ENCODE results near the gene HGFAC.
A peak's percentile ranks its signal among the peaks of the same experiment; 100 is the strongest.

The HGFAC gene

GRCh38 chr4:3441501-3442459 is at the start of gene HGFAC:
Gene HGFAC (plus strand): TSS chr4:3441968. CDS start chr4:3442002, 34 bp downstream.
- DNase-seq (ENCODE audit: low spot score), result no peak

DNA sequence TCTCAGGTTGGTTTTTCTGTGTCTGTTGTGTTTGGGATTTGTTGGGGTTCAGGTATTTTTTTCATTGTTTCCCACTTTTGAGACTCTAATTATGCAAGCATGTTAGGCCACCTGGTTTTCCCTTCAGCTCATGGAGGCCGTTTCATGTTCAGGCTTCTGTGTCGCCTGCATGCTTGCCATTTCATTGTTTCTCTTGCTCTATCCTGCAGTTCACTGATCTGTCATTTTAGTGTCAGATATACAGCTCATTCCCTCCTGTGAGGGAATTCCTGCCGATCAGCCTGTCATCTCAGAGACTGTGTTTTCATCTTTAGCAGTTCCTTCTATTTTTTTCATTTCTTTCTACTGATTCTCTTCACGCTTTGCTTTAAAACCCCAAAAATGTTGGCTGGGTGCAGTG is 49.4 kb upstream of the HGFAC start:
- DNase-seq (ENCODE audit: low spot score), result no peak

GRCh38 chr4:3393171-3393570 is 48.6 kb upstream of the HGFAC start:
- DNase-seq (ENCODE audit: low spot score), result no peak

DNA sequence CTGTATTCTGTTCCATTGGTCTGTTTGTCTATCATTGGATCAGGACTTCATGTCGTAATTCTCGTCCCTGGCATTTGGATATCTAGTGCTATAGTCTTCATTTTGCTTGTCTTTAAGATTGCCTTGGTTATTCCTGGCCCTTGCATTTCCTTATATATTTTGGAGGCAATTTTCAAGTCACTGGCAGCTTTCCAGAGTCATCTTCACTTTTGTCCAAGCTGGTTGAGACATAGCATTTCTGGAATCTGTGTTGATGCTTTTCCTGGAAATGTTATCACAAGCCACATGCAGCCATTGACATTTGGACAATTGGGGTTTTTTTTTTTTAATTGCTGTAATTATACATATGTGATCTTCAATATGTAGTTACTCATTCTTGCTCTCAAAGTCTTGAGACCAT is 45.2 kb upstream of the HGFAC start:
- no peak for DNase-seq (ENCODE audit: low spot score)

DNA sequence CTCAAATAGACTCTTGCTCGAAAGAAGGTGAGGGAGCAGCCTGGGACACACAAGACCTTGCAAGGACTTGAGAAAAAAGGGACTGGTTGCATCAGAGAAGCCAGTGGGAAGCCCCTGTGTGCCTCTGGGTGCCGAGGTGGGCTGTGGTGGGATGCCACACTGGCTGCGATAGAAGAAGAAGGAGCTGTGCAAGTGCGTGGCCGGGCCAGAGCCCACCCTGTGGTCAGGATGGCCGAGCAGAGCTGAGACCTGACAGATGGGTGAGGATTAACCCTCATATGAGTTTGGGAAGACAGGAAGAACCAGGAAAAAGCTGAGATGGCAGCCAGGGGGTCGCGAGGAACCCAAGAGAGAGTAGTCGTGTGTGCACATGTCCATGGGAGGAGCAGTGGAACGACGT is 44.6 kb upstream of the HGFAC start:
- DNase-seq (ENCODE audit: low spot score), result no peak

- DNase-seq (ENCODE audit: low spot score), result no peak
Measured at GRCh38 chr4:3399277-3400194, 42.2 kb upstream of the HGFAC start.

DNA sequence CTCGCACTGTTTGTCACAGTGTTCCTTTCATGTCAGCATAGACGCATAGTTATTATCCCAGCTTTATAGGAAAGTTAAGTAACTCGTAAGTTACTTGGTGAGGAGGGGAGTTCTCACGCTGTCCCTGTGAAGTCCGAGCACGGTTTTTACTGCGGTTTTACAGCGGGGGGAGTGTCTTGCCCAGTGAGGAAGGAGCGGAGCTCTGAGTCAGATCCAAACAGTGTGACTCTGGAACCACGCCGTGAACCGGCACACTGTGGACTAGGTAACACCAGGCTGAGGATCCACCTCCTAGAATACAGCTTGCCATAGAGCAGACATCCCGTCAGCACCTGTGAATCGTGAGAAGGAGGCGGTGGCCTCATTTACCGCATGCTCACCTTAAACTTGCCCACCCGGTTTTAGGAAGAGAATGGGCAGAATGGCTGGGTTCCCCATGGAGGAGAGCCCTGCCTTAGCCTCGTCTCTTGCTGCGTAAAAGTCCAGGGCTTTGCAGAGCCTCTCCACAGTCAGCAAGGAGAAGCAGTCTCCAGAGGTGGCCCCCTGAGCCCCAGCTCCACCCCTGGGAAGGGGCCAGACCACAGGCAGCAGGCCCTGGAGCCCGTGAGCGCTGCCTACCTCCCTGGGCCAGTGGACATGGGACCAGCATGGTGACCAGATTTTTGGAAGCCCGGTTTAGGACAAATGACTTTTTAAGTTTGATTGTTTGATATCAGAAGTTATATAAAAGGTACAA is 40.2 kb upstream of the HGFAC start:
- DNase-seq (ENCODE audit: low spot score), result no peak

GRCh38 chr4:3402491-3403347 is 39.0 kb upstream of the HGFAC start:
- peak; percentile 77 for DNase-seq (ENCODE audit: low spot score)

- DNase-seq (ENCODE audit: low spot score), result no peak
Measured at GRCh38 chr4:3403348-3403906, 38.3 kb upstream of the HGFAC start.

DNA sequence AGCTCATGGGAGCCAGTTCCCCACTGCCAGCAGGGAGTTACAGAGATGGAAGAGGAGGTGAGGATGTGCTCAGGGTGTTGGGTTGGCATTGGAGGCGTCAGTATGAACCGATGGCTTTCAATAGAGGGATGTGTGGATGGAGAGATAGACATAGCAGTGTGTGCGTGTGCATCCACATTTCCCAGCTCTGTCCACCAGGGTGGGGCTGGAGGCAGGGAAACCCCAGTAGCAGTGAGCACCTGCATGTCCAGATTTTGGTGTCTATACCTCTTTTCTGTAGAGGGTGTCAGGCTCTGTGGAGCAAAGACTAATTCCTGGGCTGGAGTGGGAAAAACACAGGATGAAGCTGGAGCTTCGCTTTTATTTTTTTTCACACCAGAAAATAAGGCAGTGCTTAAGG is 37.2 kb upstream of the HGFAC start:
- DNase-seq (ENCODE audit: low spot score), result no peak

DNA sequence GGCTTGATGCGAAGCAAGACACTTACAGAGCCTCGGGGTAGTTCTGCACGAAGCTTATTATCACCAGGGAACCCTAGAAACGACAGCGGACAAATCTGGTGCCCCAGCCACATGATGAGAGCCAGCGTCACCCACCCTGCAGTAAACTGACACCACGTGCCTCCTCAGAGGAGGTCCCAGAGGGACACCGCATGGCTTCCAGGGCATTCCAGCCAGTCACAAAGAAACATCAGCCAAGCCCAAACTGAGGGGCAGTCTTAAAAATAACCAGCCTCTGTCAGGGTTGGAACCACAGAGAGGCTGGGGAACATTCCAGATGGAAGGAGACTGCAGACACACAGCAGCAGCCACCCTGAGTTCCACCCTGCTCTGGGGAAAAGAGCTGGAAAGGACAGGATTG is 36.6 kb upstream of the HGFAC start:
- DNase-seq (ENCODE audit: low spot score), result no peak

DNA sequence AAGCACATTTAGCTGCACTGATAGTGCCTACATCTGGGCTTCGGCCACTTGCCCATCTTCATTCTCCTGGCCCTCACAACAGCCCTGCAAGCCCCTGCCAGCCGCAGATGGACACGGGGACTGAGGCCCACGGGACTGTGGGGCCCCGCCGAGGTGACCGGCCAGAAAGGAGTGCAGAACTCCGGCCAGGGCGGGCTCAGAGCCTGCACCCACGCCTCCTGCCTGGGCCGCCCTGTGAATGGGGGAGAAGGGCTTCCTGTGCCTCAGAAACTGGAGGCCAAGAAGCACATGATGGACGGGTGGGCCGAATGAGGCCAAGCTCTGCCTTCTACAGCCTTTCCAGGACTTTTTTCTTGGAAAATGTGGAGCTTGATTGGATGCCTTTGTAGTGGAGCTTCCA is 35.7 kb upstream of the HGFAC start:
- no peak for DNase-seq (ENCODE audit: low spot score)

- DNase-seq (ENCODE audit: low spot score), result no peak
Measured at GRCh38 chr4:3406431-3406830, 35.3 kb upstream of the HGFAC start.

GRCh38 chr4:3407171-3407771 is 34.5 kb upstream of the HGFAC start:
- no peak for DNase-seq (ENCODE audit: low spot score)

DNA sequence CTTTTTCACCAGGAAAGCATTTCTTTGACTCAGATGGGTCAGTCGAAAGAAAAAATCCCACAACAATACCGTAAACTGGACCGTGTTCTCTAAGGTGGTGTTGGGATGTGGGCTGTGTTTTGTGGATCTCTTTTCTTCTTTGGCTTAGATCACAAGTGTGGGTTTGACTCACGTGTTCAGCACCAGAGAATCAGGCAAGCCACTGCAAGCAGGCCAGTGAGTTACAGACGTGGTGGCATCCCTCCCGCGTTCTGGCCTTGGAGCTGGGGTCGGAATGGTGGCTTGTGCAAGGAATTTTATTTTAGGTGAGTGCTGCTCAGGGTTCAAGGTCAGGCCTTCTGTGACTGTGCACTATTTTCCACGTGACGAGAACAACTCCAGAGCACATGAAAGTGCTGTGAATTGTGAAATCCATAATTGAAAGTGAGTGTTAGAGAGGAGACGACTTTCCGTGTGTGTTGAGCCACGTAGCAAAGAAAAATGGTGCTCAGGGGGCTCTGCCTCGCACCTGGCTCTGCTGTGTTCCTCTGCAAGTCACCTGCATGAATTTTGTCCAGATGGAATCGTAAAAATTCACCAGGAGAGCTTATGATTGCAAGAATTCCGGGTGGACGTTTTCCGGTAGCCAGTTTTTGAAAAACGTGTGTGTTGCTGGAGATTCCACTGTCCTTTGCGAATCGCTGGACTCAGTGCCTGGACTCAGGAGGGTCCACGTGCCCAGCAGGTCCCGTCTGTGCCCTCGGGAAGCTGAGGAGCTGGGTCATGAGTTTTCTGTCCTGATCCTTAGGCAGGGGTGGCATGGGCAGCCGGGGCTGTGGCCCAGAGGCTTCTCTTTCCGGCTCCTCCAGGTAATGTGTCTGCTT is 33.6 kb upstream of the HGFAC start:
- no peak for DNase-seq (ENCODE audit: low spot score)

DNA sequence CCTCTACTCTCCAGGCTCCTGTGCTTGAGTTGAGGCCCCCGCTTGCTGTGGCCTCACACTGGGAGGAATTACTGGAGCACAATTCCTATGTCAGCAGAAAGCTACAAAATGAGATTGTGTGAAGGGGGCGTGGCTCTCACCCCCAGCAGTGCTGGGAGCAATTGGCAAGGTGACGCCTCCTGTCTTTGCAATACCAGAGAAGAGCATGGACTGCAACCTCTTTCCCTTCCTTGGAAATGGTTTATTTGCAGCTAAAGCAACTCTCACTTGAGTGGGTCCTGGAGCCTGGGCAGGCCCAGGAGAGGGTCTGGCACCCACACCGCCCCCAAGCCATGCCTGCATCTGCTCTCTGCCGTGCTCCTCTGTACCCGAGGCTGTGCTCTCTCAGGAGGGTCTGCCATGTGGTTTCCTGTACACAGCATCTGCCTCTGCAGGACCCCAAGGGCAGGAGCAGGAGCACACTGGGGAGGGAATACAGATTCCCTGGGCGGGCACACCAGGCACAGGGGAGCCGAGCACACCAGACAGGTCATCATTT is 32.9 kb upstream of the HGFAC start:
- no peak for DNase-seq (ENCODE audit: low spot score)

GRCh38 chr4:3409571-3410091 is 32.1 kb upstream of the HGFAC start:
- no peak for DNase-seq (ENCODE audit: low spot score)

GRCh38 chr4:3410401-3411135 is 31.2 kb upstream of the HGFAC start:
- no peak for DNase-seq (ENCODE audit: low spot score)
